ENCODE measurements around the gene COMP.
"Not testable (repeated sequence)": the region's sequence is repeated elsewhere in the genome, so short reads cannot be mapped to it uniquely, and the experiment has no call there.

The COMP gene

GRCh38 chr19:18745931-18746330 is 45.2 kb downstream of the COMP start:
- DNase-seq (ENCODE audit: low read depth) = no peak

- DNase-seq (ENCODE audit: low read depth) = no peak
Observed at GRCh38 chr19:18745012-18745735, 45.9 kb downstream of the COMP start.

- DNase-seq (ENCODE audit: low read depth) = no peak
Observed at GRCh38 chr19:18743784-18744418, 47.2 kb downstream of the COMP start.

GRCh38 chr19:18742838-18743783 is 48.0 kb downstream of the COMP start:
- DNase-seq (ENCODE audit: low read depth) = no peak

- no peak for DNase-seq (ENCODE audit: low read depth)
Observed at GRCh38 chr19:18742324-18742723, 48.8 kb downstream of the COMP start.

- DNase-seq (ENCODE audit: low read depth) = no peak
Observed at GRCh38 chr19:18741124-18742121, 49.7 kb downstream of the COMP start.

- DNase-seq (ENCODE audit: low read depth) = no peak
Observed at GRCh38 chr19:18738961-18739690, 52.0 kb downstream of the COMP start.

- no peak for DNase-seq (ENCODE audit: low read depth)
Observed at GRCh38 chr19:18737954-18738351, 53.2 kb downstream of the COMP start.

GRCh38 chr19:18737337-18737953 is 53.7 kb downstream of the COMP start:
- DNase-seq (ENCODE audit: low read depth) = no peak

- no peak for DNase-seq (ENCODE audit: low read depth)
Observed at GRCh38 chr19:18736415-18737336, 54.4 kb downstream of the COMP start.

GRCh38 chr19:18735752-18736151 is 55.4 kb downstream of the COMP start:
- no peak for DNase-seq (ENCODE audit: low read depth)

GRCh38 chr19:18735324-18735723 is 55.8 kb downstream of the COMP start:
- no peak for DNase-seq (ENCODE audit: low read depth)

GRCh38 chr19:18733762-18734332 is 57.3 kb downstream of the COMP start:
- DNase-seq (ENCODE audit: low read depth) = not testable (repeated sequence)

GRCh38 chr19:18733196-18733647 is 57.9 kb downstream of the COMP start:
- no peak for DNase-seq (ENCODE audit: low read depth)

Measured in activated T-cell treated with anti-CD3 and anti-CD28 coated beads for 48 hours (primary cell).